ENCODE results near the gene SBNO2. TPM values are rescaled to one million over a fixed set of nuclear protein-coding genes. Genes with fewer than 3 reads are reported as not detected.

SBNO2 gene
- polyA plus RNA-seq, 1 experiment = 9.9 TPM

GRCh38 chr19:1121395-1121794, 52.7 kb downstream of the SBNO2 start:
- DNase-seq (ENCODE audit: low read depth, low spot score) = no peak
- CTCF ChIA-PET = no interaction called here
- Histone ChIP-seq H3K27ac (ENCODE audit: low read depth, low read length) (no peak overlapping the region), H3K9me3 (ENCODE audit: control insufficient read depth, insufficient read depth, low read length) (peaks cover 12% of the 10 kb centered on the region; the same call in 1 of the 2 replicates), H3K27me3 (ENCODE audit: control insufficient read depth, insufficient read depth, low read length) (no peaks in the 10 kb centered on the region), H3K4me3 (ENCODE audit: low read depth, low read length) (no peak overlapping the region)
- TF ChIP-seq CTCF (IDR thresholded peaks at IDR 0.05; ENCODE audit: low read depth, low read length) = no peak
- POLR2A ChIA-PET = interaction anchor here (1.0 kb wide), 1 partner anchor 9 kb away, joined by 3 read pairs; no protein-coding TSS in a partner anchor

GRCh38 chr19:1119475-1120217, 54.4 kb downstream of the SBNO2 start:
- POLR2A ChIA-PET = no interaction called here

GRCh38 chr19:1118999-1119398, 55.1 kb downstream of the SBNO2 start:
- H3K9me3 ChIP-seq (ENCODE audit: control insufficient read depth, insufficient read depth, low read length) = peaks cover 13% of the 10 kb centered on the region; the same call in 1 of the 2 replicates
- CTCF ChIA-PET = interaction anchor here (1.3 kb wide), 1 partner anchor 125 kb away, joined by 3 read pairs; no protein-coding TSS in a partner anchor

More at GRCh38 chr19:1119475-1120217, 54.4 kb downstream of the SBNO2 start:
- DNase-seq (ENCODE audit: low read depth, low spot score) = no peak
- Histone ChIP-seq H3K27me3 (ENCODE audit: control insufficient read depth, insufficient read depth, low read length) (no peaks in the 10 kb centered on the region), H3K27ac (ENCODE audit: low read depth, low read length) (no peak overlapping the region), H3K9me3 (ENCODE audit: control insufficient read depth, insufficient read depth, low read length) (peaks cover 13% of the 10 kb centered on the region; the same call in 1 of the 2 replicates), H3K4me3 (ENCODE audit: low read depth, low read length) (no peak overlapping the region)
- no peak for TF ChIP-seq CTCF (IDR thresholded peaks at IDR 0.05; ENCODE audit: low read depth, low read length)
- CTCF ChIA-PET = interaction anchor here (1.3 kb wide), 1 partner anchor 124 kb away, joined by 3 read pairs; no protein-coding TSS in a partner anchor

GRCh38 chr19:1117654-1118053, 56.4 kb downstream of the SBNO2 start:
- ChIA-PET CTCF (interaction anchor here (1.4 kb wide), 1 partner anchor 77 kb away, joined by 6 read pairs; no protein-coding TSS in a partner anchor), POLR2A (no interaction called here)
- Histone ChIP-seq H3K27ac (ENCODE audit: low read depth, low read length) (no peak overlapping the region), H3K27me3 (ENCODE audit: control insufficient read depth, insufficient read depth, low read length) (no peaks in the 10 kb centered on the region), H3K4me3 (ENCODE audit: low read depth, low read length) (no peak overlapping the region), H3K9me3 (ENCODE audit: control insufficient read depth, insufficient read depth, low read length) (peaks cover 4% of the 10 kb centered on the region; the same call in 1 of the 2 replicates)
- no peak for TF ChIP-seq CTCF (IDR thresholded peaks at IDR 0.05; ENCODE audit: low read depth, low read length)
- no peak for DNase-seq (ENCODE audit: low read depth, low spot score)

More at GRCh38 chr19:1118999-1119398, 55.1 kb downstream of the SBNO2 start:
- Histone ChIP-seq H3K4me3 (ENCODE audit: low read depth, low read length) (no peak overlapping the region), H3K27ac (ENCODE audit: low read depth, low read length) (no peak overlapping the region), H3K27me3 (ENCODE audit: control insufficient read depth, insufficient read depth, low read length) (no peaks in the 10 kb centered on the region)
- POLR2A ChIA-PET = no interaction called here
- no peak for DNase-seq (ENCODE audit: low read depth, low spot score)
- TF ChIP-seq CTCF (IDR thresholded peaks at IDR 0.05; ENCODE audit: low read depth, low read length) = no peak
